ENCODE data around the gene TMEM80.

TMEM80 gene

DNA sequence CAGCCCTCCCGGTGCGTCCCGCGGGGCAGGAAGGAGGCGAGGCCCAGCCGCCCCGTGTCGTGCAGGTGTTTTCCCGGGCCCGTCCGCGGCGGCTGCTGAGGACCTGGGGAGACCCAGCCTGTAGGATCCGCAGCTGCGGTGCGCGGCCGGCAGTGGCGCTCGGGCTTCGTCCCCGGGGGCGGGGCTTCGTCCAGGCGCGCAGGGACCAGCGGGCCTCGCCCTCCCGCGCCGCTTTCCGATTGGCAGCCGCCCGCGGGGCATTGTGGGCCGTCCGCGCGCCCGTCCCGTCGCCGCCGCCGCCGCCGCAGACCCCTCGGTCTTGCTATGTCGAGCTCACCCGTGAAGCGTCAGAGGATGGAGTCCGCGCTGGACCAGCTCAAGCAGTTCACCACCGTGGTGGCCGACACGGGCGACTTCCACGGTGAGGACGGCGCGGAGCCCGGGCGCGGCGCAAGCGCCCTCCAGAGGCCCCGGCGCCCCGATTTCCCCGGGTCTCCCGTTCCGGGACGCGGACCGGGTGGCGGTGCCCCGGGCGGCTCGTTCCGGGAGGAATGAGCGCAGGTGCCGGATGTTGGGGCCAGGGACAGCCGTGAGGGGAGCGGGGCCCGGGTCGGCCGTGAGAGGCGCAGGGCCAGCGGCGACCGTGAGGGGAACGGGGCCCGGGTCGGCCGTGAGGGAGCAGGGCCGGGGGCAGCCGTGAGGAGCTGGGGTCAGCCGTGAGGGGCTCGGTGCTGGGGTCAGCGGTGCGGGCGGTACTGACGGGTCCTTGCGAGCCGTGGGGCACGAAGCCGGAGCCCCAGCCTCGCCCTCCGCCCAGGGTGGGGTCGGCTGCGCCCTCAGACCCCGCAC is 51.8 kb downstream of the TMEM80 start, which contains the start of gene TALDO1:
TALDO1 (plus strand) TSS at position 307 of the 849 bp plus-strand sequence; CDS start at position 325, 18 bp downstream.
- peak within 1 kb of the TSS; percentile 74; the same call in 1 of the 2 replicates for H3K27ac ChIP-seq (ENCODE audit: extremely low read depth, low read depth, low read length)
- peaks cover 0 to 8% of the 10 kb centered on the region in 2 experiments; a peak in 2 of 3 replicates for H3K36me3 ChIP-seq (ENCODE audit: control insufficient read depth in 2 of 2, insufficient read depth in 1 of 2, low read length in 2 of 2)
- no peaks in the 10 kb centered on the region for H3K4me1 ChIP-seq (ENCODE audit: control insufficient read depth, insufficient read depth, low read length)
- CTCF ChIA-PET, result interaction anchor here (0.5 to 1.4 kb wide), 7 partner anchors 10 to 100 kb away, joined by 3 to 6 read pairs (median 3); no protein-coding TSS in a partner anchor
- no peaks in the 10 kb centered on the region for H3K9me3 ChIP-seq (ENCODE audit: control insufficient read depth, insufficient read depth, low read depth, low read length)
- H3K4me3 ChIP-seq (ENCODE audit: low read depth, low read length), result peak within 1 kb of the TSS; percentile 97
- POLR2A ChIA-PET, result interaction anchor here (0.5 to 1.9 kb wide), 15 partner anchors 10 to 540 kb away, joined by 3 to 12 read pairs (median 3); partner anchors contain the start of genes BET1L, CEND1, HRAS and PHRF1
- TF ChIP-seq KLF10 (tag by site-specific recombination; IDR thresholded peaks at IDR 0.05), result peak; percentile 88
- TF ChIP-seq, protein P1, sequence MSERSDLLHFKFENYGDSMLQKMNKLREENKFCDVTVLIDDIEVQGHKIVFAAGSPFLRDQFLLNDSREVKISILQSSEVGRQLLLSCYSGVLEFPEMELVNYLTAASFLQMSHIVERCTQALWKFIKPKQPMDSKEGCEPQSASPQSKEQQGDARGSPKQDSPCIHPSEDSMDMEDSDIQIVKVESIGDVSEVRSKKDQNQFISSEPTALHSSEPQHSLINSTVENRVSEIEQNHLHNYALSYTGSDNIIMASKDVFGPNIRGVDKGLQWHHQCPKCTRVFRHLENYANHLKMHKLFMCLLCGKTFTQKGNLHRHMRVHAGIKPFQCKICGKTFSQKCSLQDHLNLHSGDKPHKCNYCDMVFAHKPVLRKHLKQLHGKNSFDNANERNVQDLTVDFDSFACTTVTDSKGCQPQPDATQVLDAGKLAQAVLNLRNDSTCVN (tag by site-specific recombination; optimal IDR thresholded peaks at IDR 0.05), result peak; percentile 84
- TF ChIP-seq BCL11A (tag by site-specific recombination; IDR thresholded peaks at IDR 0.05; ENCODE audit: low read depth), result no peak
- TF ChIP-seq ZBTB8A (tag by site-specific recombination; IDR thresholded peaks at IDR 0.05), result peak; percentile 68
- TF ChIP-seq SCRT2 (tag by site-specific recombination; IDR thresholded peaks at IDR 0.05), result peak; percentile 43; the same call in 1 of the 2 replicates
- TF ChIP-seq, protein P2, sequence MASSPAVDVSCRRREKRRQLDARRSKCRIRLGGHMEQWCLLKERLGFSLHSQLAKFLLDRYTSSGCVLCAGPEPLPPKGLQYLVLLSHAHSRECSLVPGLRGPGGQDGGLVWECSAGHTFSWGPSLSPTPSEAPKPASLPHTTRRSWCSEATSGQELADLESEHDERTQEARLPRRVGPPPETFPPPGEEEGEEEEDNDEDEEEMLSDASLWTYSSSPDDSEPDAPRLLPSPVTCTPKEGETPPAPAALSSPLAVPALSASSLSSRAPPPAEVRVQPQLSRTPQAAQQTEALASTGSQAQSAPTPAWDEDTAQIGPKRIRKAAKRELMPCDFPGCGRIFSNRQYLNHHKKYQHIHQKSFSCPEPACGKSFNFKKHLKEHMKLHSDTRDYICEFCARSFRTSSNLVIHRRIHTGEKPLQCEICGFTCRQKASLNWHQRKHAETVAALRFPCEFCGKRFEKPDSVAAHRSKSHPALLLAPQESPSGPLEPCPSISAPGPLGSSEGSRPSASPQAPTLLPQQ (tag by site-specific recombination; IDR thresholded peaks at IDR 0.05), result peak; percentile 87; the same call in 1 of the 2 replicates
- peak; percentile 73; the same call in 1 of the 2 replicates for TF ChIP-seq ZNF76 (tag by site-specific recombination; IDR thresholded peaks at IDR 0.05; ENCODE audit: borderline replicate concordance, low read depth)
- peak; percentile 86; the same call in 1 of the 2 replicates for TF ChIP-seq ZNF600 (tag by site-specific recombination; IDR thresholded peaks at IDR 0.05)
- 0 out of 2 replicates have a peak, but pooled peaks have one; percentile 52 for TF ChIP-seq ZNF501 (tag by site-specific recombination; IDR thresholded peaks at IDR 0.05)
- TF ChIP-seq ZBTB48 (tag by site-specific recombination; IDR thresholded peaks at IDR 0.05), result 0 out of 2 replicates have a peak, but pooled peaks have one; percentile 14
- TF ChIP-seq PRDM1 (tag by site-specific recombination; IDR thresholded peaks at IDR 0.05), result no peak
- peak; percentile 5; the same call in 1 of the 2 replicates for TF ChIP-seq GLIS2 (tag by site-specific recombination; IDR thresholded peaks at IDR 0.05)
- TF ChIP-seq KLF1 (tag by site-specific recombination; IDR thresholded peaks at IDR 0.05), result peak; percentile 33; the same call in 1 of the 2 replicates
- peak; percentile 72; the same call in 1 of the 2 replicates for TF ChIP-seq ZFP69B (tag by site-specific recombination; IDR thresholded peaks at IDR 0.05)
- TF ChIP-seq ZNF23 (tag by site-specific recombination; IDR thresholded peaks at IDR 0.05; ENCODE audit: borderline replicate concordance), result no peak
- TF ChIP-seq SP2 (tag by site-specific recombination; IDR thresholded peaks at IDR 0.05), result peak; percentile 48
- TF ChIP-seq ZBTB20 (tag by site-specific recombination; IDR thresholded peaks at IDR 0.05), result peak; percentile 93
- TF ChIP-seq ZXDB (tag by site-specific recombination; IDR thresholded peaks at IDR 0.05), result peak; percentile 46; the same call in 1 of the 2 replicates
- TF ChIP-seq ZNF324 (tag by site-specific recombination; IDR thresholded peaks at IDR 0.05), result 0 out of 2 replicates have a peak, but pooled peaks have one; percentile 46
- TF ChIP-seq, protein P3, sequence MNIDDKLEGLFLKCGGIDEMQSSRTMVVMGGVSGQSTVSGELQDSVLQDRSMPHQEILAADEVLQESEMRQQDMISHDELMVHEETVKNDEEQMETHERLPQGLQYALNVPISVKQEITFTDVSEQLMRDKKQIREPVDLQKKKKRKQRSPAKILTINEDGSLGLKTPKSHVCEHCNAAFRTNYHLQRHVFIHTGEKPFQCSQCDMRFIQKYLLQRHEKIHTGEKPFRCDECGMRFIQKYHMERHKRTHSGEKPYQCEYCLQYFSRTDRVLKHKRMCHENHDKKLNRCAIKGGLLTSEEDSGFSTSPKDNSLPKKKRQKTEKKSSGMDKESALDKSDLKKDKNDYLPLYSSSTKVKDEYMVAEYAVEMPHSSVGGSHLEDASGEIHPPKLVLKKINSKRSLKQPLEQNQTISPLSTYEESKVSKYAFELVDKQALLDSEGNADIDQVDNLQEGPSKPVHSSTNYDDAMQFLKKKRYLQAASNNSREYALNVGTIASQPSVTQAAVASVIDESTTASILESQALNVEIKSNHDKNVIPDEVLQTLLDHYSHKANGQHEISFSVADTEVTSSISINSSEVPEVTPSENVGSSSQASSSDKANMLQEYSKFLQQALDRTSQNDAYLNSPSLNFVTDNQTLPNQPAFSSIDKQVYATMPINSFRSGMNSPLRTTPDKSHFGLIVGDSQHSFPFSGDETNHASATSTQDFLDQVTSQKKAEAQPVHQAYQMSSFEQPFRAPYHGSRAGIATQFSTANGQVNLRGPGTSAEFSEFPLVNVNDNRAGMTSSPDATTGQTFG (tag by site-specific recombination; IDR thresholded peaks at IDR 0.05; ENCODE audit: borderline replicate concordance), result no peak
- TF ChIP-seq, protein P4, sequence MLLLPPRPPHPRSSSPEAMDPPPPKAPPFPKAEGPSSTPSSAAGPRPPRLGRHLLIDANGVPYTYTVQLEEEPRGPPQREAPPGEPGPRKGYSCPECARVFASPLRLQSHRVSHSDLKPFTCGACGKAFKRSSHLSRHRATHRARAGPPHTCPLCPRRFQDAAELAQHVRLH (tag by site-specific recombination; IDR thresholded peaks at IDR 0.05), result no peak
- no peak for TF ChIP-seq OVOL3 (tag by site-specific recombination; IDR thresholded peaks at IDR 0.05)
- no peak for TF ChIP-seq ZNF558 (tag by site-specific recombination; IDR thresholded peaks at IDR 0.05)
- TF ChIP-seq ZNF660 (tag by site-specific recombination; IDR thresholded peaks at IDR 0.05), result 0 out of 2 replicates have a peak, but pooled peaks have one; percentile 33
- TF ChIP-seq ZEB2 (tag by site-specific recombination; IDR thresholded peaks at IDR 0.05), result 0 out of 2 replicates have a peak, but pooled peaks have one; percentile 27
- TF ChIP-seq ZNF16 (tag by site-specific recombination; IDR thresholded peaks at IDR 0.05; ENCODE audit: low read depth), result no peak
- TF ChIP-seq ZIC2 (tag by site-specific recombination; IDR thresholded peaks at IDR 0.05), result peak; percentile 9; the same call in 1 of the 2 replicates
- TF ChIP-seq, protein P5, sequence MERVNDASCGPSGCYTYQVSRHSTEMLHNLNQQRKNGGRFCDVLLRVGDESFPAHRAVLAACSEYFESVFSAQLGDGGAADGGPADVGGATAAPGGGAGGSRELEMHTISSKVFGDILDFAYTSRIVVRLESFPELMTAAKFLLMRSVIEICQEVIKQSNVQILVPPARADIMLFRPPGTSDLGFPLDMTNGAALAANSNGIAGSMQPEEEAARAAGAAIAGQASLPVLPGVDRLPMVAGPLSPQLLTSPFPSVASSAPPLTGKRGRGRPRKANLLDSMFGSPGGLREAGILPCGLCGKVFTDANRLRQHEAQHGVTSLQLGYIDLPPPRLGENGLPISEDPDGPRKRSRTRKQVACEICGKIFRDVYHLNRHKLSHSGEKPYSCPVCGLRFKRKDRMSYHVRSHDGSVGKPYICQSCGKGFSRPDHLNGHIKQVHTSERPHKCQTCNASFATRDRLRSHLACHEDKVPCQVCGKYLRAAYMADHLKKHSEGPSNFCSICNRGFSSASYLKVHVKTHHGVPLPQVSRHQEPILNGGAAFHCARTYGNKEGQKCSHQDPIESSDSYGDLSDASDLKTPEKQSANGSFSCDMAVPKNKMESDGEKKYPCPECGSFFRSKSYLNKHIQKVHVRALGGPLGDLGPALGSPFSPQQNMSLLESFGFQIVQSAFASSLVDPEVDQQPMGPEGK (tag by site-specific recombination; IDR thresholded peaks at IDR 0.05), result peak; percentile 19; the same call in 1 of the 2 replicates
- no peak for TF ChIP-seq ZNF138 (tag by site-specific recombination; IDR thresholded peaks at IDR 0.05; ENCODE audit: borderline replicate concordance)
- no peak for TF ChIP-seq ZNF571 (tag by site-specific recombination; IDR thresholded peaks at IDR 0.05)
